ENCODE results near the gene RGS19.
A peak's percentile ranks its signal among the peaks of the same experiment; 100 is the strongest.

RGS19 gene

GRCh38 chr20:64062596-64063388 lies 16.5 kb downstream of the RGS19 start, which contains the start of gene TCEA2:
Gene TCEA2, plus strand, starts transcription at chr20:64063198. Its CDS starts 115 bp downstream, at chr20:64063313.
- DNase-seq, result peak; percentile 98

GRCh38 chr20:64062276-64062595 lies 17.1 kb downstream of the RGS19 start:
- DNase-seq, result no peak

GRCh38 chr20:64058536-64058935 lies 20.8 kb downstream of the RGS19 start:
- DNase-seq, result no peak

- DNase-seq, result no peak
Measured at GRCh38 chr20:64057628-64058498, 21.5 kb downstream of the RGS19 start.

- DNase-seq, result no peak
Measured at GRCh38 chr20:64056889-64057627, 22.3 kb downstream of the RGS19 start.

GRCh38 chr20:64056639-64056888 lies 22.8 kb downstream of the RGS19 start:
- no peak for DNase-seq

GRCh38 chr20:64055893-64056638 lies 23.3 kb downstream of the RGS19 start:
- DNase-seq, result no peak

- DNase-seq, result no peak
Measured at GRCh38 chr20:64055396-64055892, 23.9 kb downstream of the RGS19 start.

- no peak for DNase-seq
Measured at GRCh38 chr20:64053841-64054661, 25.3 kb downstream of the RGS19 start.

GRCh38 chr20:64052987-64053840 lies 26.1 kb downstream of the RGS19 start:
- DNase-seq, result no peak

GRCh38 chr20:64052326-64052722 lies 27.0 kb downstream of the RGS19 start:
- no peak for DNase-seq

- no peak for DNase-seq
Measured at GRCh38 chr20:64051561-64052325, 27.6 kb downstream of the RGS19 start.

- DNase-seq, result no peak
Measured at GRCh38 chr20:64051033-64051452, 28.3 kb downstream of the RGS19 start.

GRCh38 chr20:64050261-64051032 lies 28.9 kb downstream of the RGS19 start:
- DNase-seq, result no peak

GRCh38 chr20:64049878-64050260 lies 29.4 kb downstream of the RGS19 start:
- DNase-seq, result no peak

- no peak for DNase-seq
Measured at GRCh38 chr20:64049060-64049877, 30.0 kb downstream of the RGS19 start, which contains the start of gene SOX18. Gene SOX18, minus strand, starts transcription at chr20:64049639. Its CDS starts 123 bp downstream, at chr20:64049516.

- no peak for DNase-seq
Measured at GRCh38 chr20:64048402-64049044, 30.8 kb downstream of the RGS19 start.

GRCh38 chr20:64047968-64048401 lies 31.3 kb downstream of the RGS19 start:
- DNase-seq, result no peak

Measured in amniotic stem cell (primary cell).